Nucleus accumbens (tissue), 56 donors: ENCODE results near the gene AKAP14.
A peak's percentile ranks its signal among the peaks of the same experiment; 100 is the strongest.
"Not testable (repeated sequence)": the region's sequence is repeated elsewhere in the genome, so short reads cannot be mapped to it uniquely, and the experiment has no call there.

Experiments
- DNase-seq, 56 donors: peaks; one replicate each; lab custom pipeline; 2025; lab: John Stamatoyannopoulos, UW

AKAP14 gene

GRCh38 chrX:119895843-119896326 is at the start of gene AKAP14:
Gene AKAP14 (plus strand): TSS chrX:119895893. CDS start chrX:119903224, 7,331 bp downstream.
- no peak for DNase-seq

- peak; percentile 25 to 96 (median 88) for DNase-seq
Observed at GRCh38 chrX:119852382-119853353, 43.0 kb upstream of the AKAP14 start, which contains the start of gene UPF3B. Gene UPF3B (minus strand): TSS chrX:119852963. CDS start chrX:119852928, 35 bp downstream.

GRCh38 chrX:119853444-119853843 is 42.2 kb upstream of the AKAP14 start:
- DNase-seq = peak in 10 of 56 donors; percentile 0 to 7 (median 1)

GRCh38 chrX:119870626-119871131 is 25.0 kb upstream of the AKAP14 start:
- peak in 23 of 56 donors; percentile 0 to 53 (median 15) for DNase-seq

- peak in 11 of 56 donors; percentile 1 to 73 (median 40) for DNase-seq
Observed at GRCh38 chrX:119871245-119871598, 24.5 kb upstream of the AKAP14 start.

GRCh38 chrX:119871599-119872395 is 23.9 kb upstream of the AKAP14 start, which contains the start of the genes NDUFA1 and RNF113A:
Gene NDUFA1 (plus strand): TSS chrX:119871832. CDS start chrX:119871912, 80 bp downstream.
Gene RNF113A (minus strand): TSS chrX:119871733. CDS start chrX:119871613, 120 bp downstream.
- peak in 55 of 56 donors; percentile 37 to 89 (median 71) for DNase-seq

- DNase-seq = no peak
Observed at GRCh38 chrX:119878740-119879139, 17.0 kb upstream of the AKAP14 start.

- DNase-seq = no peak
Observed at GRCh38 chrX:119880076-119880475, 15.6 kb upstream of the AKAP14 start.

GRCh38 chrX:119880552-119881437 is 14.9 kb upstream of the AKAP14 start:
- peak in 4 of 56 donors; percentile 1 to 12 (median 4) for DNase-seq

- peak in 1 of 56 donors; percentile 0 for DNase-seq
Observed at GRCh38 chrX:119885554-119886428, 9.9 kb upstream of the AKAP14 start.

- peak in 21 of 56 donors; percentile 0 to 51 (median 2) for DNase-seq
Observed at GRCh38 chrX:119887721-119888425, 7.8 kb upstream of the AKAP14 start.

- not testable (repeated sequence) for DNase-seq
Observed at GRCh38 chrX:119890626-119891025, 5.1 kb upstream of the AKAP14 start.

GRCh38 chrX:119891961-119892692 is 3.6 kb upstream of the AKAP14 start:
- not testable (repeated sequence) for DNase-seq

- DNase-seq = peak in 2 of 56 donors; percentile 0 to 4
Observed at GRCh38 chrX:119899125-119899524, 3.4 kb downstream of the AKAP14 start.

GRCh38 chrX:119900976-119901375 is 5.3 kb downstream of the AKAP14 start:
- DNase-seq = no peak

- no peak for DNase-seq
Observed at GRCh38 chrX:119916310-119916709, 20.6 kb downstream of the AKAP14 start.

GRCh38 chrX:119917877-119918276 is 22.2 kb downstream of the AKAP14 start:
- no peak for DNase-seq
